SK-N-SH (cell line): ENCODE results near the gene TBC1D1. TPM values are rescaled to one million over a fixed set of nuclear protein-coding genes. Genes with fewer than 3 reads are reported as not detected.

ENCODE experiments used
- CTCF ChIA-PET: fragments of 300-600, 350-600 bp; formaldehyde crosslinking; extraction: SDS; loops from one replicate; lab custom pipeline; 2021; lab: Yijun Ruan, JAX
- POLR2A ChIA-PET: fragments of 350-600 bp; sonication (Branson Sonifier 250); formaldehyde crosslinking; extraction: SDS; loops from one replicate; lab custom pipeline; 2020; ENCODE audit warnings: antibody characterized with exemption, inconsistent platforms; lab: Yijun Ruan, JAX
- DNase-seq: peaks from one replicate; pipeline ENCODE4 v3.0.0; 2012
- H2AFZ ChIP-seq: fragments of 200-600 bp; sonication (generic); 2 replicates; pipeline ENCODE4 v1.8.1; 2016; ENCODE audit warnings: antibody characterized with exemption, mild to moderate bottlenecking, low read depth
- H3F3A ChIP-seq: fragments of 200-600 bp; sonication (generic); replicated peaks from 2 replicates; pipeline ENCODE3; 2016; ENCODE audit warnings: antibody characterized with exemption, mild to moderate bottlenecking; ENCODE audit not compliant: insufficient read depth
- H3K27ac ChIP-seq, 2 experiments: fragments of 200-500 bp in 1 of 2; fragments of 200-600 bp in 1 of 2; sonication (Bioruptor generic) in 1 of 2; sonication (generic), shearing (Covaris generic) in 1 of 2; 2 replicates each; pipeline versions ENCODE4 v1.5.1 to v1.6.1; 2014 to 2016; ENCODE audit warnings: low read depth in 2 of 2, inconsistent platforms in 1 of 2, low read length in 1 of 2, mild to moderate bottlenecking in 1 of 2, mixed read lengths in 1 of 2
- H3K27me3 ChIP-seq: fragments of 200-600 bp; sonication (generic), shearing (Covaris generic); 2 replicates; pipeline ENCODE4 v1.6.1; 2016; ENCODE audit warnings: mixed run types; ENCODE audit not compliant: insufficient read depth
- H3K36me3 ChIP-seq, 2 experiments: fragments of 200-500 bp in 1 of 2; fragments of 200-600 bp in 1 of 2; sonication (Bioruptor generic) in 1 of 2; sonication (generic) in 1 of 2; replicated peaks in 1 of 2; 2 replicates each; pipeline versions ENCODE3 to v1.5.1; 2014 to 2016; ENCODE audit warnings: low read length in 1 of 2, mild to moderate bottlenecking in 1 of 2; ENCODE audit not compliant: insufficient read depth in 2 of 2, control insufficient read depth in 1 of 2
- H3K4me1 ChIP-seq, 2 experiments: fragments of 200-500 bp in 1 of 2; fragments of 200-600 bp in 1 of 2; sonication (Bioruptor generic) in 1 of 2; sonication (generic), shearing (Covaris generic) in 1 of 2; 2 replicates each; pipeline versions ENCODE4 v1.5.1 to v1.6.1; 2014 to 2016; ENCODE audit warnings: low read depth in 1 of 2, low read length in 1 of 2, mixed run types in 1 of 2; ENCODE audit not compliant: insufficient read depth in 2 of 2, control insufficient read depth in 1 of 2
- H3K4me2 ChIP-seq: fragments of 200-600 bp; sonication (generic), shearing (Covaris generic); 2 replicates; pipeline ENCODE4 v1.6.1; 2017; ENCODE audit warnings: mixed run types
- H3K4me3 ChIP-seq, 2 experiments: fragments of 200-500 bp in 1 of 2; fragments of 200-600 bp in 1 of 2; sonication (Bioruptor generic) in 1 of 2; sonication (generic), shearing (Covaris generic) in 1 of 2; 2 replicates each; pipeline versions ENCODE4 v1.5.1 to v1.8.1; 2014 to 2016; ENCODE audit warnings: low read depth in 2 of 2, inconsistent platforms in 1 of 2, low read length in 1 of 2, mild to moderate bottlenecking in 1 of 2, mixed read lengths in 1 of 2, moderate library complexity in 1 of 2
- H3K79me2 ChIP-seq: fragments of 200-600 bp; sonication (generic); 2 replicates; pipeline ENCODE4 v1.8.1; 2017; ENCODE audit warnings: mild to moderate bottlenecking; ENCODE audit not compliant: insufficient read depth
- H3K9ac ChIP-seq: fragments of 200-600 bp; sonication (generic); 2 replicates; pipeline ENCODE4 v1.6.1; 2017; ENCODE audit warnings: mixed run types
- H3K9me2 ChIP-seq: fragments of 200-600 bp; sonication (generic); 2 replicates; pipeline ENCODE4 v1.6.1; 2017; ENCODE audit warnings: mixed run types
- H3K9me3 ChIP-seq: fragments of 200-600 bp; sonication (generic); 2 replicates; pipeline ENCODE4 v1.6.1; 2017; ENCODE audit warnings: mixed run types, mild to moderate bottlenecking, moderate library complexity
- H4K20me1 ChIP-seq: fragments of 200-600 bp; sonication (generic); 2 replicates; pipeline ENCODE4 v1.6.1; 2017; ENCODE audit warnings: mild to moderate bottlenecking, mixed run types; ENCODE audit not compliant: insufficient read depth
- CTCF ChIP-seq: fragments of 200-600 bp; sonication (generic); IDR thresholded peaks from 2 replicates; pipeline ENCODE4 v1.6.1; 2017; ENCODE audit warnings: antibody characterized with exemption, mild to moderate bottlenecking, moderate library complexity
- ELF1 ChIP-seq: IDR thresholded peaks from 2 replicates; pipeline ENCODE4 v1.4.0; 2012
- EP300 ChIP-seq, 2 experiments: IDR thresholded peaks; 2 replicates each; pipeline versions ENCODE4 v1.4.0 to v1.6.1; 2012; ENCODE audit warnings: borderline replicate concordance in 1 of 2, low read depth in 1 of 2, low read length in 1 of 2
- EZH2phosphoT487 ChIP-seq: fragments of 200-600 bp; sonication (generic); IDR thresholded peaks from 2 replicates; pipeline ENCODE4 v1.6.1; 2017; ENCODE audit warnings: low read depth, mixed run types, mild to moderate bottlenecking, antibody characterized with exemption, moderate library complexity, borderline replicate concordance
- FOSL2 ChIP-seq: IDR thresholded peaks from 2 replicates; pipeline ENCODE4 v1.4.0; 2012; ENCODE audit warnings: low read depth, mild to moderate bottlenecking, moderate library complexity, borderline replicate concordance
- FOXM1 ChIP-seq: IDR thresholded peaks from 2 replicates; pipeline ENCODE4 v1.4.0; 2012; ENCODE audit warnings: low read depth, mild to moderate bottlenecking
- GABPA ChIP-seq: IDR thresholded peaks from 2 replicates; pipeline ENCODE4 v1.4.0; 2012; ENCODE audit warnings: low read depth, mild to moderate bottlenecking
- JUND ChIP-seq: IDR thresholded peaks from 2 replicates; pipeline ENCODE4 v1.4.0; 2012
- MEF2A ChIP-seq: IDR thresholded peaks from 2 replicates; pipeline ENCODE4 v1.4.0; 2012; ENCODE audit warnings: low read depth, borderline replicate concordance
- MXI1 ChIP-seq: IDR thresholded peaks from 2 replicates; pipeline ENCODE4 v1.6.1; 2012; ENCODE audit warnings: mild to moderate bottlenecking, low read depth, low read length, improper control_type of control experiment
- RCOR1 ChIP-seq: fragments of 150-350 bp; IDR thresholded peaks from 2 replicates; pipeline ENCODE4 v1.6.1; 2017; ENCODE audit warnings: antibody characterized with exemption, low read length
- REST ChIP-seq: IDR thresholded peaks from 2 replicates; pipeline ENCODE4 v1.6.1; 2012; ENCODE audit warnings: mild to moderate bottlenecking, low read depth, low read length, moderate library complexity
- RFX5 ChIP-seq: IDR thresholded peaks from 2 replicates; pipeline ENCODE4 v1.6.1; 2012; ENCODE audit warnings: mild to moderate bottlenecking, improper control_type of control experiment, low read length
- SMC3 ChIP-seq: IDR thresholded peaks from 2 replicates; pipeline ENCODE4 v1.6.1; 2012; ENCODE audit warnings: low read depth, low read length, improper control_type of control experiment
- TAF1 ChIP-seq: IDR thresholded peaks from 2 replicates; pipeline ENCODE4 v1.6.1; 2012; ENCODE audit warnings: low read depth, mild to moderate bottlenecking, low read length, moderate library complexity, borderline replicate concordance
- USF2 ChIP-seq: fragments of 150-350 bp; IDR thresholded peaks from 2 replicates; pipeline ENCODE4 v1.6.1; 2017; ENCODE audit warnings: antibody characterized with exemption, low read length, low read depth, borderline replicate concordance
- WGBS: methylation state at CpG from one replicate; pipeline ENCODE4 v1.1.6; 2017; ENCODE audit warnings: low lambda C conversion rate; 5-methylcytosine and 5-hydroxymethylcytosine counted together
- polyA plus RNA-seq, 3 experiments: library from polyadenylated mRNA; depleted of rRNA; stranded (reverse); fragments of >200 nt; gene quantifications; 2 replicates each; pipeline ENCODE4 v1.2.3, GENCODE V29; 2012

TBC1D1 gene
- polyA plus RNA-seq, 1 of the 3 experiments (the other 2 are of a cell fraction): 29.8 TPM

- Histone ChIP-seq H3K4me3 (no peak overlapping the region), H3K9me3 (no peaks in the 10 kb centered on the region), H3K27ac (no peak overlapping the region), H3K4me2 (no peak overlapping the region), H3K4me1 (no peaks in the 10 kb centered on the region), H3K27me3 (peaks cover 17% of the 10 kb centered on the region; the same call in 1 of the 2 replicates), H2AFZ (no peak overlapping the region), H3K9me2 (no peaks in the 10 kb centered on the region), H3K9ac (no peak overlapping the region), H4K20me1 (no peaks in the 10 kb centered on the region), H3K79me2 (no peaks in the 10 kb centered on the region), H3F3A (peaks cover 5% of the 10 kb centered on the region), H3K36me3 (no peaks in the 10 kb centered on the region)
- WGBS: 59% methylated on average over 5 of the region's 5 CpGs
- TF ChIP-seq RFX5: no peak
- TF ChIP-seq CTCF: no peak
- TF ChIP-seq MEF2A: no peak
- TF ChIP-seq MXI1: no peak
- TF ChIP-seq GABPA: no peak
- TF ChIP-seq JUND: no peak
- no peak for TF ChIP-seq FOSL2
- no peak for TF ChIP-seq SMC3
- no peak for TF ChIP-seq RCOR1
- no peak for TF ChIP-seq REST
- no peak for TF ChIP-seq FOXM1
- TF ChIP-seq TAF1: no peak
- no peak for TF ChIP-seq EP300 (IDR thresholded peaks at IDR 0.05; ENCODE audit: borderline replicate concordance in 1 of 2, low read depth in 1 of 2, low read length in 1 of 2)
- no peak for TF ChIP-seq USF2
- TF ChIP-seq ELF1: no peak
- no peak for TF ChIP-seq EZH2phosphoT487
- ChIA-PET CTCF (interaction anchor here (0.9 kb wide), 1 partner anchor 55 kb away, joined by 3 read pairs; the partner anchor contains the start of gene PGM2), POLR2A (no interaction called here)
- DNase-seq: no peak
These were observed 9.1 kb upstream of the TBC1D1 start for GRCh38 chr4:37881811-37882210.
